ENCODE data around the gene ITPKB. TPM values are rescaled to one million over a fixed set of nuclear protein-coding genes. Genes with fewer than 3 reads are reported as not detected.
"Not testable (repeated sequence)": the region's sequence is repeated elsewhere in the genome, so short reads cannot be mapped to it uniquely, and the experiment has no call there.

Gene ITPKB
- total RNA-seq, 2 experiments from 2014 or later = 40.9 to 43.4 TPM

GRCh38 chr1:226748306-226748705 lies 9.2 kb upstream of the ITPKB start:
- ATAC-seq (no peak), DNase-seq (no peak)
- Mint-ChIP-seq H3K9me3 (ENCODE audit: low read depth) (no peaks in the 10 kb centered on the region), H3K4me1 (no peaks in the 10 kb centered on the region), H3K36me3 (peaks cover 3% of the 10 kb centered on the region), H3K4me3 (no peak overlapping the region), H3K27me3 (peaks cover 7% of the 10 kb centered on the region), H3K27ac (no peak overlapping the region)
- CTCF ChIA-PET = no interaction called here

GRCh38 chr1:226747519-226748263 lies 8.6 kb upstream of the ITPKB start:
- H3K4me1 Mint-ChIP-seq; H3K9me3 Mint-ChIP-seq (ENCODE audit: low read depth); DNase-seq; CTCF ChIA-PET; H3K4me3 Mint-ChIP-seq; H3K36me3 Mint-ChIP-seq; H3K27ac Mint-ChIP-seq; ATAC-seq; H3K27me3 Mint-ChIP-seq: not testable (repeated sequence)

GRCh38 chr1:226743259-226743658 lies 4.2 kb upstream of the ITPKB start:
- H3K27ac Mint-ChIP-seq = no peak overlapping the region
- H3K27me3 Mint-ChIP-seq = peaks cover 2% of the 10 kb centered on the region
- CTCF ChIA-PET = interaction anchor here (1.0 kb wide), 1 partner anchor 78 kb away, joined by 3 read pairs; no protein-coding TSS in a partner anchor
- ATAC-seq = no peak
- peaks cover 14% of the 10 kb centered on the region for H3K4me1 Mint-ChIP-seq
- peaks cover 3% of the 10 kb centered on the region for H3K36me3 Mint-ChIP-seq
- no peak for DNase-seq
- H3K9me3 Mint-ChIP-seq (ENCODE audit: low read depth) = no peaks in the 10 kb centered on the region
- no peak overlapping the region for H3K4me3 Mint-ChIP-seq

- H3K36me3 Mint-ChIP-seq = peaks cover 6% of the 10 kb centered on the region
- CTCF ChIA-PET = interaction anchor here (0.8 to 3.2 kb wide), 5 partner anchors 10 to 117 kb away, joined by 3 to 9 read pairs (median 3); no protein-coding TSS in a partner anchor
- H3K27ac Mint-ChIP-seq = no peak overlapping the region
- H3K27me3 Mint-ChIP-seq = no peaks in the 10 kb centered on the region
- peaks cover 21% of the 10 kb centered on the region for H3K4me1 Mint-ChIP-seq
- no peaks in the 10 kb centered on the region for H3K9me3 Mint-ChIP-seq (ENCODE audit: low read depth)
- H3K4me3 Mint-ChIP-seq = no peak overlapping the region
- DNase-seq (no peak), ATAC-seq (no peak)
These were observed 1.9 kb upstream of the ITPKB start for GRCh38 chr1:226741009-226741408.

GRCh38 chr1:226739696-226740065 lies 599 bp upstream of the ITPKB start:
- no peak for DNase-seq
- Mint-ChIP-seq H3K4me1 (peaks cover 33% of the 10 kb centered on the region), H3K27me3 (no peaks in the 10 kb centered on the region), H3K9me3 (ENCODE audit: low read depth) (no peaks in the 10 kb centered on the region), H3K36me3 (peaks cover 18% of the 10 kb centered on the region), H3K4me3 (peak overlapping the region; percentile 88), H3K27ac (peak overlapping the region; percentile 94)
- ATAC-seq = no peak
- CTCF ChIA-PET = interaction anchor here (0.7 to 3.2 kb wide), 11 partner anchors 16 to 113 kb away, joined by 3 to 9 read pairs (median 4); no protein-coding TSS in a partner anchor

- H3K9me3 Mint-ChIP-seq (ENCODE audit: low read depth) = no peaks in the 10 kb centered on the region
- H3K4me3 Mint-ChIP-seq = peak overlapping the region; percentile 88
- no peaks in the 10 kb centered on the region for H3K27me3 Mint-ChIP-seq
- DNase-seq (peak; percentile 63), ATAC-seq (peak; percentile 25)
- peaks cover 45% of the 10 kb centered on the region for H3K4me1 Mint-ChIP-seq
- peak overlapping the region; percentile 94 for H3K27ac Mint-ChIP-seq
- CTCF ChIA-PET = interaction anchor here (0.7 to 3.2 kb wide), 9 partner anchors 27 to 1131 kb away, joined by 3 to 7 read pairs (median 4); no protein-coding TSS in a partner anchor
- peaks cover 24% of the 10 kb centered on the region for H3K36me3 Mint-ChIP-seq
These were observed 574 bp downstream of the ITPKB start for GRCh38 chr1:226738421-226738994.

GRCh38 chr1:226737819-226738420 lies 1.2 kb downstream of the ITPKB start:
- Mint-ChIP-seq H3K27ac (peak overlapping the region; percentile 94), H3K36me3 (peaks cover 23% of the 10 kb centered on the region), H3K27me3 (no peaks in the 10 kb centered on the region), H3K9me3 (ENCODE audit: low read depth) (no peaks in the 10 kb centered on the region), H3K4me1 (peaks cover 51% of the 10 kb centered on the region), H3K4me3 (peak overlapping the region; percentile 88)
- peak; percentile 68 for DNase-seq
- ATAC-seq = peak; percentile 37
- CTCF ChIA-PET = interaction anchor here (1.0 to 3.2 kb wide), 8 partner anchors 29 to 428 kb away, joined by 3 to 11 read pairs (median 4); no protein-coding TSS in a partner anchor

GRCh38 chr1:226736908-226737818 lies 1.9 kb downstream of the ITPKB start:
- Mint-ChIP-seq H3K36me3 (peaks cover 28% of the 10 kb centered on the region), H3K4me3 (peak overlapping the region; percentile 88), H3K27me3 (no peaks in the 10 kb centered on the region), H3K4me1 (peaks cover 58% of the 10 kb centered on the region), H3K9me3 (ENCODE audit: low read depth) (no peaks in the 10 kb centered on the region), H3K27ac (peak overlapping the region; percentile 94)
- ATAC-seq = peak; percentile 45
- DNase-seq = peak; percentile 73
- CTCF ChIA-PET = interaction anchor here (0.6 to 2.7 kb wide), 15 partner anchors 11 to 339 kb away, joined by 3 to 11 read pairs (median 4); no protein-coding TSS in a partner anchor

GRCh38 chr1:226736001-226736907 lies 2.8 kb downstream of the ITPKB start:
- CTCF ChIA-PET = interaction anchor here (0.6 to 2.7 kb wide), 13 partner anchors 10 to 102 kb away, joined by 3 to 11 read pairs (median 4); no protein-coding TSS in a partner anchor
- Mint-ChIP-seq H3K27ac (peak overlapping the region; percentile 81), H3K27me3 (no peaks in the 10 kb centered on the region), H3K9me3 (ENCODE audit: low read depth) (no peaks in the 10 kb centered on the region), H3K4me3 (peak overlapping the region; percentile 88), H3K36me3 (peaks cover 32% of the 10 kb centered on the region), H3K4me1 (peaks cover 65% of the 10 kb centered on the region)
- DNase-seq (no peak), ATAC-seq (no peak)

- Mint-ChIP-seq H3K27ac (peak overlapping the region; percentile 81), H3K4me1 (peaks cover 67% of the 10 kb centered on the region), H3K27me3 (no peaks in the 10 kb centered on the region), H3K4me3 (peak overlapping the region; percentile 88), H3K9me3 (ENCODE audit: low read depth) (no peaks in the 10 kb centered on the region), H3K36me3 (peaks cover 37% of the 10 kb centered on the region)
- CTCF ChIA-PET = interaction anchor here (1.0 to 2.7 kb wide), 6 partner anchors 24 to 93 kb away, joined by 3 to 11 read pairs (median 6); no protein-coding TSS in a partner anchor
- ATAC-seq (no peak), DNase-seq (no peak)
These were observed 3.5 kb downstream of the ITPKB start for GRCh38 chr1:226735576-226735975.

GRCh38 chr1:226734611-226735153 lies 4.4 kb downstream of the ITPKB start:
- H3K9me3 Mint-ChIP-seq (ENCODE audit: low read depth) = no peaks in the 10 kb centered on the region
- ATAC-seq = no peak

More at GRCh38 chr1:226734611-226735153, 4.4 kb downstream of the ITPKB start:
- H3K27ac Mint-ChIP-seq = peak overlapping the region; percentile 43
- CTCF ChIA-PET = interaction anchor here (0.7 to 1.5 kb wide), 7 partner anchors 22 to 94 kb away, joined by 3 to 6 read pairs (median 3); no protein-coding TSS in a partner anchor
- peaks cover 45% of the 10 kb centered on the region for H3K36me3 Mint-ChIP-seq
- H3K27me3 Mint-ChIP-seq = no peaks in the 10 kb centered on the region
- peak overlapping the region; percentile 88 for H3K4me3 Mint-ChIP-seq
- DNase-seq = no peak
- peaks cover 69% of the 10 kb centered on the region for H3K4me1 Mint-ChIP-seq
